Measurements from ENCODE around the gene HERC2. TPM values are rescaled to one million over a fixed set of nuclear protein-coding genes. Genes with fewer than 3 reads are reported as not detected.

HERC2 gene
- total RNA-seq, 1 experiment from 2014 or later = 69.7 TPM

DNA sequence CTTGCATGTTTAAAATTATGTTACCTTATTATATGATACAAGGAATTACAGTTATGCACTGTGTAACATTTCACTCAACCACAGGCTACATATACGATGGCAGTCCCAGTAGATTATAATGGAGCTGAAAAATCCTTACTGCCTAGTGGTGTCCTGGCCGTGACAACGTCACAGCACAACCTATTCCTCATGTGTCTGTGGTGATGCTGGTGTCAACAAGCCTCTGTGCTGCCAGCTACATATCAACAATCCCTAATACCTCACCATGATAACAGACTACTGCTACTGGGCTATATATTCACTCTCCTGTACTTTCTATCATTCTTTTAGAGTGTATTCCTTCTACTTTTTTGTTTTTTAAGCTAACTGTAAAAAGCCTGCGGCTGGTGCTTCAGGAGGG, 142.7 kb downstream of the HERC2 start:
- BruUV-seq (replicated peaks) = no TSS peak
- intact Hi-C loops (cut with micrococcal nuclease; ENCODE audit: unreplicated experiment) (no loop called here), in situ Hi-C loops (cut with HindIII; ENCODE audit: low pct_unique_long_range_greater_than_20kb, low sequenced_read_pairs) (no loop called here)
- Histone ChIP-seq H3K9me3 (ENCODE audit: control insufficient read depth, insufficient read depth, low read depth, low read length) (no peaks in the 10 kb centered on the region), H3K27me3 (ENCODE audit: control insufficient read depth, insufficient read depth, low read length) (no peaks in the 10 kb centered on the region), H3K4me3 (ENCODE audit: low read depth in 2 of 2, low read length in 2 of 2) (no peak overlapping the region), H3K36me3 (ENCODE audit: control insufficient read depth, insufficient read depth, low read length) (peaks cover 8% of the 10 kb centered on the region; the same call in 1 of the 2 replicates), H3K4me1 (ENCODE audit: control insufficient read depth, insufficient read depth, low read length) (no peaks in the 10 kb centered on the region), H3K27ac (ENCODE audit: low read length) (no peak overlapping the region)
- TF ChIP-seq CTCF (IDR thresholded peaks at IDR 0.05) (no peak), TCF7L2 (IDR thresholded peaks at IDR 0.05; ENCODE audit: low read depth, low read length) (no peak), SIN3A (IDR thresholded peaks at IDR 0.05; ENCODE audit: borderline replicate concordance, insufficient read depth, low read depth, low read length) (no peak), REST (IDR thresholded peaks at IDR 0.05; ENCODE audit: insufficient read depth in 1 of 2, low read depth in 2 of 2, low read length in 1 of 2) (no peak), POLR2AphosphoS5 (IDR thresholded peaks at IDR 0.05; ENCODE audit: low read depth, low read length) (no peak)
- ATAC-seq (no peak), DNase-seq (ENCODE audit: low read depth, low spot score) (no peak)
- POLR2A ChIA-PET = no interaction called here
- CTCF ChIA-PET = no interaction called here

DNA sequence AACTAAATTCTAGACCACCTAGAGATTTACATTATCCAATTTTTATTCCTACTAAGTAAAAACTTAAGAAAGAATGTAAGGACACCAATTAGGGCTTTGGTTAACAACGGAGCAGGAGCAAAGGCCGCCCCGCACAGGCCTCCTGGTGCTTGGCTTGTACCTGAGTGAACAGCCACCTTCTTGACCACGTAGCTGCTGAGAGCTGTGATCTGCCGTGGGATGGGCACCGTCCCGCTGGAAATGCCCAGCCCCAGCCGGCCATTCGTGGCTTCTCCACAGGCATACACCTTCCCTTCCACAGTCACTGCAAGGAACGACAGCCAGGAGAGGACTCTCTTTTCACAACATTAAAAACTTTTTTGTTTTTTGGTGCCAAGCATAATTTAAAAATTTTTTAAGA, 143.3 kb downstream of the HERC2 start:
- no peak for DNase-seq (ENCODE audit: low read depth, low spot score)
- Histone ChIP-seq H3K27ac (ENCODE audit: low read length) (no peak overlapping the region), H3K9me3 (ENCODE audit: control insufficient read depth, insufficient read depth, low read depth, low read length) (no peaks in the 10 kb centered on the region), H3K36me3 (ENCODE audit: control insufficient read depth, insufficient read depth, low read length) (peaks cover 8% of the 10 kb centered on the region; the same call in 1 of the 2 replicates), H3K27me3 (ENCODE audit: control insufficient read depth, insufficient read depth, low read length) (no peaks in the 10 kb centered on the region), H3K4me3 (ENCODE audit: low read depth in 2 of 2, low read length in 2 of 2) (no peak overlapping the region), H3K4me1 (ENCODE audit: control insufficient read depth, insufficient read depth, low read length) (no peaks in the 10 kb centered on the region)
- no peak for TF ChIP-seq POLR2AphosphoS5 (IDR thresholded peaks at IDR 0.05; ENCODE audit: low read depth, low read length)
- TF ChIP-seq TCF7L2 (IDR thresholded peaks at IDR 0.05; ENCODE audit: low read depth, low read length) = no peak
- no peak for TF ChIP-seq CTCF (IDR thresholded peaks at IDR 0.05)
- TF ChIP-seq REST (IDR thresholded peaks at IDR 0.05; ENCODE audit: insufficient read depth in 1 of 2, low read depth in 2 of 2, low read length in 1 of 2) = no peak
- TF ChIP-seq SIN3A (IDR thresholded peaks at IDR 0.05; ENCODE audit: borderline replicate concordance, insufficient read depth, low read depth, low read length) = no peak
- in situ Hi-C loops (cut with HindIII; ENCODE audit: low pct_unique_long_range_greater_than_20kb, low sequenced_read_pairs) = no loop called here
- POLR2A ChIA-PET = no interaction called here
- no TSS peak for BruUV-seq (replicated peaks)
- ATAC-seq = no peak
- intact Hi-C loops (cut with micrococcal nuclease; ENCODE audit: unreplicated experiment) = no loop called here
- CTCF ChIA-PET = no interaction called here
